GM12872 (cell line): ENCODE data around the gene LRRC4B.

Experiments used
- TF ChIP-seq, protein P1 (sequence below): IDR thresholded peaks from 3 replicates; pipeline ENCODE4 v1.5.1; 2011; ENCODE audit warnings: low read depth, mild to moderate bottlenecking, low read length, moderate library complexity; ENCODE audit not compliant: insufficient read depth

The LRRC4B gene

DNA sequence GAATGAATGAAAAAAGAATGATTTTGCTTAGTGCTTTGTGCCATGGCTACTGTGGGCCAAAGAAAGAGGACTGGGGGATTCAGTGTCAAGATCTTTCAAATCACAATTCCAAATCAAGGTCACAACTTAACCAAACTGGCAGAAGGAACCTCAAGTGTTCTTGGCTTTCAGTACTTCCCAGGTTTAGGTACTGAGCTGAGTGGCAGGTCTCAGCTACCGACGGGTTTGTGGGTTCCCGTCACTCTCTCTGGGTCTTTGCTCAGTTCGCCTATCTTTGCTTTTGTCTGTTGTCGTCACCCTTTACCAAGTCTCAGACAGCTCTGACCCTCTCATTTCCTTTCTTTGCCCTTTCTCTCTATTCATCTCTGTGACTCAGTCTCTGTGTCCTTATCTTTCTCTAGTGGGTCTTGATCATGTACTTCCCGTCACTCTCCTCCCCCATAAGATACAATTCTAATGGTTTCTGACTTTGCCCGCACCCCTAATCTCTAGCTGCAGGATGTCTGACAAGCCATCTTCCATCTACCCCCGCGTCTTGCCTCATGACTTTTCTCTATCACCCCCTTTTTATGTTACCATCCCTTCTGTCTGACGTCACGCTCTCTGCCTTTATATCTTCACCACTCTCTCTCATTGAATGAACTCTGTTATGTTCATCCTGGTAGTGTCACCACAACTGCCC, 33.3 kb upstream of the LRRC4B start:
- TF ChIP-seq, protein P1, sequence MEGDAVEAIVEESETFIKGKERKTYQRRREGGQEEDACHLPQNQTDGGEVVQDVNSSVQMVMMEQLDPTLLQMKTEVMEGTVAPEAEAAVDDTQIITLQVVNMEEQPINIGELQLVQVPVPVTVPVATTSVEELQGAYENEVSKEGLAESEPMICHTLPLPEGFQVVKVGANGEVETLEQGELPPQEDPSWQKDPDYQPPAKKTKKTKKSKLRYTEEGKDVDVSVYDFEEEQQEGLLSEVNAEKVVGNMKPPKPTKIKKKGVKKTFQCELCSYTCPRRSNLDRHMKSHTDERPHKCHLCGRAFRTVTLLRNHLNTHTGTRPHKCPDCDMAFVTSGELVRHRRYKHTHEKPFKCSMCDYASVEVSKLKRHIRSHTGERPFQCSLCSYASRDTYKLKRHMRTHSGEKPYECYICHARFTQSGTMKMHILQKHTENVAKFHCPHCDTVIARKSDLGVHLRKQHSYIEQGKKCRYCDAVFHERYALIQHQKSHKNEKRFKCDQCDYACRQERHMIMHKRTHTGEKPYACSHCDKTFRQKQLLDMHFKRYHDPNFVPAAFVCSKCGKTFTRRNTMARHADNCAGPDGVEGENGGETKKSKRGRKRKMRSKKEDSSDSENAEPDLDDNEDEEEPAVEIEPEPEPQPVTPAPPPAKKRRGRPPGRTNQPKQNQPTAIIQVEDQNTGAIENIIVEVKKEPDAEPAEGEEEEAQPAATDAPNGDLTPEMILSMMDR, result no peak

DNA sequence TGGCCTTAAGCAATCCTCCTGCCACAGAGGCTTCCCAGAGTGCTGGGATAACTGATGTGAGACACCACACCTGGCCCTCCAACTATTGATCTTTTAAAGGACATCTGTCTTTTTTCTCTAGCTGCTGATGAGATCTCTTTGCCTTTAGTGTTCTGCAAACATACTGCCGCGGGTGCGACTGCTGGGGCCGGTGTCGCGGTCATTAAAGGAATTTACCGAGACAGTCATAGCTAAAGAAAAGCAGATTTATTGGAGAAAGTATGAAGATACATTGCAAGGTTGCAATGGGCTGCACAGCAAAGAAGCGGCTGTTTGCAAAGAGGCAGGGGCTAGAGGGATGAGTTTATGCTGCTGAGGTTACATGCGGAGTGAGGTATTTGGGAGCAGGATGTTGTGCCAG, 31.2 kb upstream of the LRRC4B start:
- TF ChIP-seq, protein P1, result no peak

DNA sequence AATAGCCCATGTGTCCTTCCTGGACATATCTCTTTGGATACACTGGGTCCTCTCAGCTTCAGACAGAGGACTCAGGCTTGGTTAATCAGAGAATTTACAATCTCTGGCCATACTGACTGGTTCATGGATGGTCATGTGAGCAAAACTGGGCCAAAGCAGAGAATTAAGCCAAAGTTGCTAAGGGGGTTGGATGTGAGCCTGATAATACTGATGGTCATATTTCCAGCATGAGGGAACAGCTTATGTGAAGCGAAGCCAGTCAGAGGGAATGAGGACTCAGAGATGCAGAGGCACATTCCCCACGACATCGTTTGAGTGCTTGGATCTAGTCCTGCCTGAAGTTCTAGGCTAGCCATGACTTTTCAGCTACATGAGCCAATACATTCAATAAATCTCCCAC, 22.0 kb upstream of the LRRC4B start:
- TF ChIP-seq, protein P1, result no peak

DNA sequence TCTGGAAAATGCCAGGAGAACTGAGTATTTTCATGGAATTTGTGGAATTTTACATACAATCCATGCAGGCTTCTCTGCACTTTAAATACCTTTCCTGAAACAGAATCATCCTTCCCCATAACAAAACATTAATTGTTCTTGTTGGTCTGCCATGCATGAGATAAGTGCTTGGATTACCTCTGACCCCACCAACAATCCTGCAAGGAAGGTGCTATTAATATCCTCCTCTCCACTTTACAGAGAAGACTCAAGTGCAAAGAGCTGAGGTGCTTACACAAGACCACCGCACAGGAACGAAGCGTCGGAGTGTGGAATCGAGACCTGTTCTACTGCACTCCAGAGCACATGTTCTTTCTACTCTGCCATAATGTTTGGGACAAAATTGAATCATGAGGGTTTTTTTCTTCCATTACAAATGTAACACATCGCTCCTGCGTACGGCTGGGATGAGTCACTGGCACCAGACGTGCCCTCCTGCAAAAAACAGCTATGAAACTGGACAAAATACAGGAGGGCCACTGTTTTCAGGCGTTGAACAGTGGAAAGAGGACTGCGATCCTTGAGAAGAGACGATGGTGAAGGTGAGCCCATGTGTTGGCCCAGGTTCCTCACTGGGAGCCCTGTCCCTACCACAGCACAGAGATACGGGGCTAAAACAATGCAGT, 12.9 kb upstream of the LRRC4B start:
- TF ChIP-seq, protein P1, result no peak

DNA sequence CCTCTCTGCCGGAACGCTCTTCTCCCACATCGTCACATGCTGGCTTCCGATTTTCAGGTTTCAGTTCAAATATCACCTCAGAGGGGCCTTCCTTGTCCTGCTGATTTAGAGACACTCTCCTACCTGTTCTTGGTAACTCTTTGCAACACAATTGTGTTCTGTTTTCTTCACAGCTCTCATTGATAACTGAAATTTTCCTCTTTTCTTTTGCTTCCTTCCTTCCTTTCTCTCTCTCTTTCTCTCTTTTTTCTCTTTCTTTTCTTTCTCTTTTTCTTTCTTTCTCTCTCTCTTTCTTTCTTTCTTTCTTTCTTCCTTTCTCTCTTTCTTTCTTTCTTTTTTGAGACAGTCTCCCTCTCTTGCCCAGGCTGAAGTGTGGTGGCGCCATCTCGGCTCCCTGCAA, 12.0 kb upstream of the LRRC4B start:
- TF ChIP-seq, protein P1, result no peak

DNA sequence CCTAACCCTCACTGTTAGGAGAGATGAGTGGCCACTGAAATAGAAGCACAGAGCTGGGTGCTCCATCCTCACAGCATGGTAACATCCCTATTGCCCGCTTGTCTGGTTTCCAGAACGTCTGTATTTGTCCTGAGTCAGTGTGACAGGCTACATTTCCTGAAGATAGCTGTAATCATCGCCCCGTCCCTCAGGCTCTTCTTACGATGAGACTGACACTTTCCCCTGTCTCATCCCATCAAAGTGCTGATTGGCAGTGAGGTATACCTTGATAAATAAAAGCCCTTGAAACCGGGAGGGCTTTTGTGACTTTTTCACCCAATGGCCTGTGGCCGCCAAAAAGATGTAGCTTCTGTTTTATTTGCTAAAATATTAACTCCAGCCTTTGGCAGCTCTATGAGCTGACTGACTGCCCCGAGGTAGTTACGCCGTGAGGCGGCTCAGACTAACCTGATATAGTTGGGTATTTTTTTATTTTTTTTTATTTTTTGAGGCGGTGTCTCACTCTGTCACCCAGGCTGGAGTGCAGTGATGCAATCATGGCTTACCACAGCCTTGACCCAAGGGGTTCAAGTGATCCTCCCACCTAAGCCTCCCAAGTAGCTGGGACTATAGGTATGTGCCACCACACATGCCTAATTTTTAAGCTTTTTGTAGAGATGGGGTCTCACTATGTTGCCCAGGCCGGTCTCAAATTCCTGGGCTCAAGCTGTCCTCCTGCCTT, 5.7 kb upstream of the LRRC4B start:
- TF ChIP-seq, protein P1, result no peak

DNA sequence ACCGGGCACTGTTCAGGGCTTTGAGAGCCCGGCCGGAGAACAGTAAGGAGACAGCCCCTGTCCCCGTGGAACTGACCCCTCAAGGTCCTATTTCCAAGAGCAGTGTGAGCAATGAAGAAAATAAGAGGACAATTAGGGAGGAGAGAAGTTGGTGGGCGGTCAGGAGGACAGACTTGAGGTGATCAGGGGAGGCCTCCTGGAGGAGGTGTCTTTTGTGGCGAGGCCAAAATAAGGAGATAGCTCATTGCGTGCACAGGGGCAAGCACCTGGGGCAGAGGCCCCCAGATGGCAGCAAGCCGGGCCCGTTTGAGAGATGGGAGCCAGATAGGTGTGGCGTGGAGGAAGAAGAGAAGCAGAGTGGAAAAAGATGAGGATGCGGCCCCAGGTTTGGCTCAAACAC, 2.8 kb upstream of the LRRC4B start:
- TF ChIP-seq, protein P1, result no peak
